Measurements from ENCODE around the gene DCST1. TPM values are rescaled to one million over a fixed set of nuclear protein-coding genes. Genes with fewer than 3 reads are reported as not detected.

Gene DCST1
- total and polyA plus RNA-seq, 2 donors (not counting 1 experiment from before 2014, with no cell fraction given) = 0.22 TPM; not detected in 1

DNA sequence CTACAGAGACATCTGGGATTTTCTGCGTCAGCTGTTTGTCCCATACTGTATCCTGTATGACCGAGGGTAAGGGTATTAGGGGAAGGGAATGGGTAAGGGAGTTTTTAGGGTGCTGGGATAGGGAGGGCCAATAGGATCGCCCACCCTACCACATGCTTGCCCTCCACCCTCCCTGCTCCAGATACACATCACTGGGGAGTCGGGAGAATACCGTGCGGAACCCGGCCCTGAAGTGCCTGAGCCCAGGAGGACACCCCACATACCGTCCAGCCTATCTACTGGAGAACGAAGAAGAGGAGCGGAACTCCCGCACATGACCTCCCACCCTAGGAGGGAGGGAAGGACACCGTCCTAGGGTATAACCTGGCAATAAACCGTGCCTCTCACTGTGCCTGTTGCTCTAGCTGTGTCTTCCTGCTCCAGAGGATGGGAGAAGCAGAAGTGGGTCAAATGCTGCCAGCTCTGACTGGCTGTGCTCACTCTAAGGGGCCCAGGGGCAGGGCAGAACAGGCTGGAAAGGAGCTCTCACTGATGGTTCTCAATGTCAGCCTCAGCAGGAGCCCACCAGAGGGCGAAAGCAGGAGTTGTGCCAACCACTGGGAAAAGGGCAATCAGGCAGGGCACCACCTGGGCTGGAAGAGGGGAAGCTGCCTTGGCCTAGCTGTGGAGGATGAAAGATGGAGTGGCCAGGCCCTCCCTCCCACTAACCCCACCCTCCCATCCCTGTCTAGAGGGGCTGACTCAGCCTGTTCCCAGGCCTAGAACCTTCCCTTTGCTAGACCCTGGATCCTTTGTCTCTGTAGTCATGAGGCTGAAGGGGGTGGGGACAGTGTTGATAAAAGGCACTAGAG lies 40.7 kb upstream of the DCST1 start:
- TF ChIP-seq CTCF (IDR thresholded peaks at IDR 0.05) = no peak
- no peak for TF ChIP-seq EZH2 (IDR thresholded peaks at IDR 0.05; ENCODE audit: borderline replicate concordance, insufficient read depth, low read depth, low read length, poor library complexity, severe bottlenecking)
- H3K4me3 ChIP-seq (ENCODE audit: control extremely low read depth in 1 of 5, extremely low read depth in 1 of 5, insufficient read depth in 1 of 5, low read depth in 2 of 5, low read length in 4 of 5) = no peak overlapping the region
- POLR2A ChIA-PET = interaction anchor here (0.7 kb wide), 3 partner anchors 31 to 731 kb away, joined by 3 to 5 read pairs (median 5); partner anchors contain the start of gene PYGO2
- no peaks in the 10 kb centered on the region for H3K27me3 Mint-ChIP-seq
- 74% methylated on average over 3 of the region's 14 CpGs for WGBS (ENCODE audit: insufficient coverage)
- H3K36me3 ChIP-seq (replicated peaks in 1 of 2; ENCODE audit: control extremely low read depth in 1 of 2, control insufficient read depth in 1 of 2, extremely low read depth in 1 of 2, insufficient read depth in 2 of 2, low read length in 1 of 2) = peaks cover 0 to 36% of the 10 kb centered on the region in 2 experiments
- CTCF ChIA-PET = interaction anchor here (0.9 to 18.4 kb wide), 4 partner anchors 14 to 67 kb away, joined by 3 to 295 read pairs (median 6); no protein-coding TSS in a partner anchor
- H3K9me3 ChIP-seq (ENCODE audit: control extremely low read depth in 1 of 3, control insufficient read depth in 2 of 3, insufficient read depth in 1 of 3, low read length in 2 of 3) = no peaks in the 10 kb centered on the region
- H3K9me3 Mint-ChIP-seq (ENCODE audit: insufficient read depth) = no peaks in the 10 kb centered on the region
- H3K27ac ChIP-seq (ENCODE audit: low read length in 2 of 2) = no peak overlapping the region
- no peak overlapping the region for H3K27ac Mint-ChIP-seq
- peaks cover 20% of the 10 kb centered on the region for H3K4me1 Mint-ChIP-seq
- intact Hi-C loops (cut with micrococcal nuclease) = no loop called here
- H4K20me1 ChIP-seq (ENCODE audit: control insufficient read depth, insufficient read depth, low read length, poor library complexity, severe bottlenecking) = peaks cover 26% of the 10 kb centered on the region
- no peaks in the 10 kb centered on the region for H3K27me3 ChIP-seq (replicated peaks in 1 of 4; ENCODE audit: control extremely low read depth in 1 of 4, control insufficient read depth in 3 of 4, insufficient read depth in 4 of 4, low read length in 3 of 4)
- H3K4me1 ChIP-seq (ENCODE audit: control insufficient read depth in 2 of 2, insufficient read depth in 2 of 2, low read length in 2 of 2) = peaks cover 0 to 2% of the 10 kb centered on the region in 2 donors
- no peak for ATAC-seq (ENCODE audit: low read depth)
- H2AFZ ChIP-seq (ENCODE audit: insufficient read depth, low read depth, low read length, poor library complexity, severe bottlenecking) = no peak overlapping the region
- no peak overlapping the region for H3K9ac ChIP-seq (ENCODE audit: low read length)
- H3K4me3 Mint-ChIP-seq = no peak overlapping the region
- peaks cover 22% of the 10 kb centered on the region for H3K79me2 ChIP-seq (ENCODE audit: control insufficient read depth, insufficient read depth, low read length)
- H3K4me2 ChIP-seq (replicated peaks; ENCODE audit: low read depth, low read length, poor library complexity, severe bottlenecking) = no peak overlapping the region
- DNase-seq = no peak

Data from B cell (primary cell).